GM12891 (cell line): ENCODE measurements around the gene SLC37A2.

Experiments used
- PAX5 ChIP-seq: IDR thresholded peaks from 2 replicates; pipeline ENCODE4 v1.6.1; 2011; ENCODE audit warnings: low read length, moderate library complexity, mild to moderate bottlenecking; ENCODE audit not compliant: insufficient read depth, severe bottlenecking
- POLR2A ChIP-seq: IDR thresholded peaks from 2 replicates; pipeline ENCODE4 v1.6.1; 2011; ENCODE audit warnings: low read depth, low read length, control low read depth
- POLR2AphosphoS5 ChIP-seq: IDR thresholded peaks from 2 replicates; pipeline ENCODE4 v1.6.1; 2011; ENCODE audit warnings: low read depth, low read length, control low read depth
- POU2F2 ChIP-seq: IDR thresholded peaks from 2 replicates; pipeline ENCODE4 v1.6.1; 2011; ENCODE audit warnings: low read depth, mild to moderate bottlenecking, control low read depth, low read length, moderate library complexity
- TAF1 ChIP-seq: IDR thresholded peaks from 2 replicates; pipeline ENCODE4 v1.6.1; 2011; ENCODE audit warnings: low read depth, low read length, control low read depth

- TF ChIP-seq POLR2AphosphoS5 (no peak), TAF1 (no peak), POLR2A (no peak), PAX5 (no peak), POU2F2 (no peak)
These were observed 47.4 kb downstream of the SLC37A2 start for GRCh38 chr11:125110506-125110905.
